IPS-NIHi11 (cell line): ENCODE results near the gene AS3MT.
"Not testable (repeated sequence)": the region's sequence is repeated elsewhere in the genome, so short reads cannot be mapped to it uniquely, and the experiment has no call there.

Experiments used
- DNase-seq: peaks from one replicate; pipeline ENCODE4 v3.0.0; 2012; ENCODE audit warnings: mixed read lengths, low spot score

Gene AS3MT, protein sequence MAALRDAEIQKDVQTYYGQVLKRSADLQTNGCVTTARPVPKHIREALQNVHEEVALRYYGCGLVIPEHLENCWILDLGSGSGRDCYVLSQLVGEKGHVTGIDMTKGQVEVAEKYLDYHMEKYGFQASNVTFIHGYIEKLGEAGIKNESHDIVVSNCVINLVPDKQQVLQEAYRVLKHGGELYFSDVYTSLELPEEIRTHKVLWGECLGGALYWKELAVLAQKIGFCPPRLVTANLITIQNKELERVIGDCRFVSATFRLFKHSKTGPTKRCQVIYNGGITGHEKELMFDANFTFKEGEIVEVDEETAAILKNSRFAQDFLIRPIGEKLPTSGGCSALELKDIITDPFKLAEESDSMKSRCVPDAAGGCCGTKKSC

DNA sequence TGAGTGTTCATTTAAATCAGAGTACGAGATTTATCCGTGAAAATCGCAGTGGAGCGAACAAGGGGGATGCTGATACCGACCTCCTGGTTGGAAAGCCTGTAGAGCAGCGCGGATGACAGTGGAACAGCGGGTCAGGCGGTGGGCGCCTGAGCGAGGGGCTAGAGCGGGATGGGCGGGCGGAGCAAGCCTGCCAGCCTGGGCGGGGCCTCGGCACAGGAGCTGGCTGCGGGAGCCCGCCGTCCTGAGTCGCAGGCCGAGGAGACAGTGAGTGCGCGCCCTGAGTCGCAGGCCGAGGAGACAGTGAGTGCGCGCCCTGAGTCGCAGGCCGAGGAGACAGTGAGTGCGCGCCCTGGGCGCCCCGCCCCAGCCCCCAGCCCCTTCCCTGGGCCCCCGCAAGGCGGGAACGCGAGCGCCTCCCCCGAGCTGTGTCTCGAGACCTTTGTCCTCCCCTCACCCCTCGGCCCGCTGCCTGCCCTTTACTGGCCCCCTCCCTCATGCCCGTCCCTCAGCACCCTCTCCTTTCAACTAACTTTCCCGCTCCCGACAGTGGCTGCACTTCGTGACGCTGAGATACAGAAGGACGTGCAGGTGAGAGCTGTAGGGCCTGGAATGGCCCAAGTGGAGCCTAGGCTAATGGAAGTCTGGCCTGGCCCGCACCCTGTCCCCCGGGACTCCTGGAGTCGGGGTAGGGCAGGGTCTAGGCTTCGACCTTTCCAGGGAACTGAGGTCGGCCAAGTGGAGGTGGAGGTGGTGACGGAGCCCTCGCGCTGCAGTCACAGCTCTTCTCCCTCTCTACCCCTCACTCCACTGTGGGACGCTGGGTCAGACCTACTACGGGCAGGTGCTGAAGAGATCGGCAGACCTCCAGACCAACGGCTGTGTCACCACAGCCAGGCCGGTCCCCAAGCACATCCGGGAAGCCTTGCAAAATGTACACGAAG is at the start of gene AS3MT:
Gene AS3MT, plus strand, starts transcription at position 213 of the 941 bp plus-strand sequence. Its CDS starts 123 bp downstream, at position 336.
- peak; percentile 95 for DNase-seq

- DNase-seq = not testable (repeated sequence)
These were observed 49.3 kb upstream of the AS3MT start for GRCh38 chr10:102820008-102820407.

- no peak for DNase-seq
These were observed 47.0 kb upstream of the AS3MT start for GRCh38 chr10:102822222-102822621.

GRCh38 chr10:102824664-102825063 is 44.6 kb upstream of the AS3MT start:
- no peak for DNase-seq

DNA sequence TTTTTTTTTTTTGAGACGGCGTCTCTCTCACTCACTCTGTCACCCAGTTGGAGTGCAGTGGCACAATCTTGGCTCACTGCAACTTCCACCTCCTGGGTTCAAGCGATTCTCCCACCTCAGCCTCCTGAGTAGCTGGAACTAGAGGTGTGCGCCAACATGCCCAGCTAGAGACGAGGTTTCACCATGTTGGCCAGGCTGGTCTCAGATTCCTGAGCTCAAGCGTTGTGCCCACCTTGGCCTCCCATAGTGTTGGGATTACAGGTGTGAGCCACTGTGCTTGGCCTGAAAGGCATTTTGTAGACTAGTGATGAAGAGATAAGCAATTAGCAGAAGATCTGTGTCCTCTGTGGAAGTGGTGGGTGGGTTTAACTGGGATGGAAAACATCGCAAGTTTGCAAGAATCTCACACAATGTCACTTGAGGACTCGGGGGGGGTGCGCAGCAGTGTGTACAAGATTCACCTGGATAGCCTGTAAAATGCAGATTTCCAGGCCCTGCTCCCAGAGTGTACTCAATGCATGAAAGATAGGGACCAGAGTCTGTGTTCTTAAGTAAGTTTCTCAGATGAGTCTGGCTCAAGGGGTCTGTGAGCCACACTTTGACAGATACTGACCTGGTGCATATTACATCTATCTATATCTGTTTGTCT is 43.0 kb upstream of the AS3MT start:
- DNase-seq = no peak

GRCh38 chr10:102827597-102827975 is 41.7 kb upstream of the AS3MT start:
- DNase-seq = no peak

DNA sequence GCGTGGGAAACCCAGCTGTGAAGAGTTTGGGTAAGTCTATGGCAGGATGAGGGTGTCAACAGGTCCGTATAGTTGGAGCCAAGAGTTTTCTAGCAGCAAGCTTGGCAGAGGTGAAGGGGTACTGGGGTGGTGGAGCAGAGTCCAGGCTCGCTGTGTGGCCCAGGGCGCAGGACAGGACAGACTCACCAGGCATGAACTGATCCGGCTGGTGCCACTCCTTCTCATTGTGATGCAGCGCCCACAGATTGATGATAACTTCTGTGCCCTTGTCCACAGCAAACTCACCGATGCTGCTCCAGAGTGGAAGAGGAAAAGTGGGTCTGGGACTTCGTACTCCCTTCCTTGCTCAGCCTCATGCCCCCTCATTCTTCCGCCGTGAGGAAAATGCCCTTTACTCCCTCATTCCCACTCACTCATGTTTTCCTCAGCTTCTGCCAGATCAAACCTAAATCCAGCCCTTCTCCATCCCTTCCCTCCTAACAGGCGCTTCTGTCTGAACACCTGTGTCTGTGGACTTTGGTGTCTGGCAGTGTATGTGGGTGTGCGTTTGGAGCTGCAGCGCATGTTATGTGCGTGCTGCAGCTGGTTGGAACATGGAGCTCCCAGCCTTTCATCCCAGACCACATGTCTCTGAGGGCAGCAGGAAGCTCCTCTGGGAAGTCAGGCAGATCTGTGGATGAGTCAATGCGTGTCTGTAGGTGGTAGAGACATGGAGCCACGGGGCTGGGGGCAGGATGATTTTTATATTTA is 37.8 kb upstream of the AS3MT start:
- no peak for DNase-seq

GRCh38 chr10:102832248-102832647 is 37.0 kb upstream of the AS3MT start:
- DNase-seq = no peak

DNA sequence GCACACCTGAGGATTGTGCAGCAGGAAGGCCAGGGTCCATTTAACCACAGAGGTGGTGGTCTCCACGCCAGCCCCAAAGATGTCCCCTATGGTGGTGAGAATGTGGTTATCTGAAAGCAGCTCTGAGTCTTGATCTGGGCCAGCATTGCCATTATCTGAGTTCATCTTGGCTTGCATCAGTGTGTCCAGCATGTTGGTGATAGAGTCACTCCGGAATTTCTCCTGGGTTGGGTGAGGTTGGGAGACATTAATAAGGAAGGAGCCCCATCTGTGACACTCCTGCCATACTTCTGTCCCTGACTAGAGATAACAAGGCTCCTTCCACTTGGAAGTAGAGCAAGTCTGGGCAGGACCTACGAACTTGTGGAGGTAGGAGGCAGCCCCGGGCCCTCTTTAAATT is 36.3 kb upstream of the AS3MT start:
- no peak for DNase-seq

DNA sequence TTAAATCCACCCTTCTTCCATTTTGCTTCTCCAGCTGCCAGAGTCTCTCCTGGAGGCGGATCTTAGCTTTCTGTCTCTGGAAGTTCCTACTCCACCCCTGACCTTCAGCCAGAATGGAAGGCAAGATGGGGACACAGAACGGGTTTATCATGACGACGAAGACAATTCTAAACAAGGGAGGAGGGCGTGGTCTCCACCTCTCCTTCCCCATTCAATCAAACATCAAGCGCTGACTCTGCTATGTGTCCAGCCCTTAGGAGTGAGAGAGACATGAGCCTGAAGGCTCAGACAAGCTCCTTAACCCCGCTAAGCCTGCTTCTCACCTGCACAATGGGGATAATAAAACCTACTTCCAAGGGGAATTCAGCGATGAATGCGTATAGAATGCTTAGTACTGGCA is 35.1 kb upstream of the AS3MT start:
- DNase-seq = no peak

GRCh38 chr10:102835007-102835482 is 34.2 kb upstream of the AS3MT start:
- peak; percentile 91 for DNase-seq

DNA sequence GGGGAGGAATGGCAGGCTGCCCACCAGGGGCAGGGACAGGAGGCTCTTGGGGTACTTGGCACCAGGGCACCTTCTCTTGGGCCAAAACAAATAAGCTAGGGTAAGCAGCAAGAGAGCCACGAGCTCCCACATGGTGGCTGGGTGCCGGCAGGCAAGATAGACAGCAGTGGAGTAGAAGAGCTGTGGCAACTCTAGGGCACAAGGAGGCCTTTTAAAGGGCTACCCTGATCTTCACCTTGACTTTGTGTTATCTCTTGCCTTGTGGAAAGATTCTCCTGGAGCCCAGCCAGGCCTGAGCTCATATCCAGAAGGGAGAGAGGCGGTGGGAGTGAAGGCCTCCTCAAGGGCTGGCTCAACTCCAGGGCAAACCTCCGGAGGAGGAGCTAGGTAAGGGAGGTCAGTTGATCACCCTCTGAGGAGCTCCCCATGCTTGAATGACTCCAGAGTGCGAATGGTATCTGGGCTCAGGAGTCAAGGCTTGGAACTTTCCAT is 32.0 kb upstream of the AS3MT start, which contains the start of gene CYP17A1:
Gene CYP17A1, minus strand, starts transcription at position 184 of the 492 bp plus-strand sequence. Its CDS starts 52 bp downstream, at position 132.
- no peak for DNase-seq

DNA sequence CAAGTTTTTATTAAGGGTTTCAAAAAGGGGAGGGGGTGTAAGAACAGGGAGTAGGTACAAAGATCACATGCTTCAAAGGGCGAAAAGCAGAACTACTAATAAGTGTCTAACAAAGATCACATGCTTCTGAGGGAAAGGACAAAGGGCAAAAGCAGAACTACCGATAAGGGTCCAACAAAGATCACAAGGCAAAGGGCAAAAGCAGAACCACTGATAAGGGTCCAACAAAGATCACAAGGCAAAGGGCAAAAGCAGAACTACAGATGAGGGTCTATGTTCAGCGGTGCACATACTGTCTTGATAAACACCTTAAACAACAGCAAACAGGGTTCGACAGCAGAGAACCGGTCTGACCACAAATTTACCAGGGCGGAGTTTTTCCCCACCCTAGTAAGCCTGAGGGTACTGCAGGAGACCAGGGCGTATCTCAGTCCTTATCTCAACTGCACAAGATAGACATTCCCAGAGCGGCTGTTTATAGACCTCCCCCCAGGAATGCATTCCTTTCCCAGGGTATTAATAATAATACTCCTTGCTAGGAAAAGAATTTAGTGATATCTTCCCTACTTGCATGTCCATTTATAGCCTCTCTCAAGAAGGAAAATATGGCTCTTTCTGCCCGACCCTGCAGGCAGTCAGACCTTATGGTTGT is 30.9 kb upstream of the AS3MT start:
- not testable (repeated sequence) for DNase-seq

- DNase-seq = no peak
These were observed 27.4 kb upstream of the AS3MT start for GRCh38 chr10:102841827-102842345.

- not testable (repeated sequence) for DNase-seq
These were observed 26.1 kb upstream of the AS3MT start for GRCh38 chr10:102843139-102843538.

- DNase-seq = not testable (repeated sequence)
These were observed 25.0 kb upstream of the AS3MT start for GRCh38 chr10:102844190-102844776.

GRCh38 chr10:102845352-102845902 is 23.8 kb upstream of the AS3MT start:
- no peak for DNase-seq

GRCh38 chr10:102850025-102850518 is 19.2 kb upstream of the AS3MT start:
- DNase-seq = no peak

DNA sequence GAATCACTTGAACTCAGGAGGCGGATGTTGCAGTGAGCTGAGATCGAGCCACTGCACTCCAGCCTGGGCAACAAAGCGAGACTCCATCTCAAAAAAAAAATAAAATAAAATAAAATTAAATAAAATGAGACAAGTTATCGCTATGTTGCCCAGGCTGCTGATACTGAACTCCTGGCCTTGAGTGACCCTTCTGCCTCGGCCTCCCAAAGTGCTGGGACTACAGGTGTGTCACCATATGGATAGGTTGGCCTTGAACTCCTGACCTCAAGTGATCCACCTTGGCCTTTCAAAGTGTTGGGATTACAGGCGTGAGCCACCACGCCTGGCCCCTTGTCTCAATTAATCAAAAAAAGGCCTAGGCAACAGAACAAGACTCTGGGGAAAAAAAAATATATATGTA is 16.0 kb upstream of the AS3MT start:
- DNase-seq = not testable (repeated sequence)
